GM19193 (cell line): ENCODE data around the gene HBB.

Experiments used
- POLR2A ChIP-seq: IDR thresholded peaks from 4 replicates; pipeline ENCODE4 v1.6.1; 2011; ENCODE audit not compliant: insufficient read depth, insufficient read length; ENCODE audit errors: extremely low read depth

Gene HBB

DNA sequence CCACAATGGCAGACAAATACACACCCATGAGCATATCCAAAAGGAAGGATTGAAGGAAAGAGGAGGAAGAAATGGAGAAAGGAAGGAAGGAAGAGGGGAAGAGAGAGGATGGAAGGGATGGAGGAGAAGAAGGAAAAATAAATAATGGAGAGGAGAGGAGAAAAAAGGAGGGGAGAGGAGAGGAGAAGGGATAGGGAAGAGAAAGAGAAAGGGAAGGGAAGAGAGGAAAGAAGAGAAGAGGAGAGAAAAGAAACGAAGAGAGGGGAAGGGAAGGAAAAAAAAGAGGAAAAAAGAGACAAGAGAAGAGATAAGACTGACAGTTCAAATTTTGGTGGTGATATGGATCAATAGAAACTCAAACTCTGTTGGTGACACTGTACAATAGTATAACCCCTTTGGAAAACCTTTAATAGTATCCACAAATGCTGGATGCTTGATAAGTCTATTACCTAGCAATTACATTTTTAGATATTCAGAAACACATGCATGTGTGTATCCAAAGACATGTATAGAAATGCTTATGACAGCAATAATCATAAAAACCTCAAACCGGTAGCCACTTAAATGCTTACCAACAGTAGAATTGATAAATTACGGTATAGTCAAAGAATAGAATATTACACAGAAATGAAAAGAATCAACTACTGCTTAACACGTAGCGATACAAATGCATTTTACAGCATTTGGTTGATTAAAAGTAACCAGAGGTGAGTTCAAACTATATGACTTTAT is 8.7 kb upstream of the HBB start:
- TF ChIP-seq POLR2A, result no peak

DNA sequence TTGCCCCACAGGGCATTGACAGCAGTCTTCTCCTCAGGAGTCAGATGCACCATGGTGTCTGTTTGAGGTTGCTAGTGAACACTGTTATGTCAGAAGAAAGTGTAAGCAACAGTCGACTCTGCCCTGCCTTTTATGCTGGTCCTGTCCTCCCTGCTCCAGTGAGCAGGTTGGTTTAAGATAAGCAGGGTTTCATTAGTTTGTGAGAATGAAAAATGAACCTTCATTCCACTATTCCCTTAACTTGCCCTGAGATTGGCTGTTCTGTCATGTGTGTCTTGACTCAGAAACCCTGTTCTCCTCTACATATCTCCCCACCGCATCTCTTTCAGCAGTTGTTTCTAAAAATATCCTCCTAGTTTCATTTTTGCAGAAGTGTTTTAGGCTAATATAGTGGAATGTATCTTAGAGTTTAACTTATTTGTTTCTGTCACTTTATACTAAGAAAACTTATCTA is 7.5 kb upstream of the HBB start, which contains the start of gene HBD:
TSS of gene HBD (minus strand) at position 103 of the 454 bp plus-strand sequence. CDS start at position 53, 50 bp downstream.
- TF ChIP-seq POLR2A, result no peak

DNA sequence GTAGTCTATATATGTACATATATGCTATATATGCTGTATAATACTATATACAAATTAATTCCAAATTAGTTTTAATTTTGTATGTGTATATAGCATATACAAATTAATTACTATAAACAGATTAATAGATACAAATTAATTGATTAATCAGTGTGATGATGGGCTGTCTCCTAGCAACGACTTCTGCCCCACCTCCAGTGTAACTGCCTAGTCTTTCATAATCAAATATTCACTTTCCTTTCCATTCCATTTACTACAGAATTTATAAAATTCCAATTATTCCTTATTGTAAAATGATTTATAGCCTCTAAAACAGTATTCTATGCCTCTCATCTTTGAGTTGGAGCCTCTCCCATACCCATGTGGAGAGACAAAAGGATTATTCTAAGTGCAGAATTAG is 6.4 kb upstream of the HBB start:
- no peak for TF ChIP-seq POLR2A

DNA sequence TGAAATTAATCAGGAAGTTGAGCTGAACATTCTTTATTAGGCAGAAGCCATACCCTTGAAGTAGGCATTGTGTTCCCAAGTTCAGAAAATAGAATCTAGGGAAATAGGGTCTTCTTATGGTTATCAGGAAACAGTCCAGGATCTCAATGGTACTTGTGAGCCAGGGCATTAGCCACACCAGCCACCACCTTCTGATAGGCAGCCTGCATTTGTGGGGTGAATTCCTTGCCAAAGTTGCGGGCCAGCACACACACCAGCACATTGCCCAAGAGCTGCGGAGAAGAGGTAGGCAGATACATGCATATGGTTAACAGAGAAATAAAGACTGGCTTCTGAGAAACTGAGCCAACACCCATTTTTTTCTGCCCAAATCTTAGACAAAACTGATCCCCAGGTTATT is 6.0 kb upstream of the HBB start:
- TF ChIP-seq POLR2A, result no peak

DNA sequence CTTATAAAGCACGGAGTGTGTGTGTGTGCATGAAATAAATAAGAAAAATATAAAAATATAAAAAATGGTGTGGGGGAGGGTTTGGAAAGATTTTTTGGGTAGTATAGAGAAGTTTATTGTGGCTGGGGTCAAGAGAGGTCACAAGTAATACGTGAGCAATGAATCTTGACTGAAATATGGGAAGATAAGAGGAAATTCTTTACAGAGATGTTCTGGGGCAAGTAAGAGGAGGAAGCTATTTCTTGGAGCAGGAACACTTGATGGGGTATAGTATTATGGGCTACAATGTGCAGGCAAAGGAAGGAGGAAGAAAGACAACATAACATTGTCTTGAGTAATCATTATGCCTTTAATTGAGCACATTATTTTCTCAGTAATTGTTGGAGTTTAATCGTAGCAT is 5.3 kb upstream of the HBB start:
- no peak for TF ChIP-seq POLR2A

DNA sequence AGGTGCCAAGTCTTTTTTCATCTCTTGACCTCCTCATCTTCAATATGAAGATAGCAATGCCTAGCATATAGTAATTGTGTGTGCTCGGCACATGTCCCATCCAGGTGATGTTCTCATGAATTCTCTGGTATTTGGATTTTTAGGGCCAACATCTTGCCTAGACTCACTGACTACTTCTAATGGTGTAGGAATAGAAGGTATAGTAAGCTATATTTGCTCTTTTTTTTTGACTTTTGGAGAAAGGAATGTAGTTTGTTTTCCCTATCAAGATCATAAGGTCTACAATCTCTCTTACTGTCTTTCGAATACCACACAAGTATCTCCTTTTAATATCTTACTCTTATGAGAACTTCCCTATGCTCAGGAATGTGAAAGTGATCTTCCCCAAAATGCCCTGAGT is 4.2 kb upstream of the HBB start:
- no peak for TF ChIP-seq POLR2A

DNA sequence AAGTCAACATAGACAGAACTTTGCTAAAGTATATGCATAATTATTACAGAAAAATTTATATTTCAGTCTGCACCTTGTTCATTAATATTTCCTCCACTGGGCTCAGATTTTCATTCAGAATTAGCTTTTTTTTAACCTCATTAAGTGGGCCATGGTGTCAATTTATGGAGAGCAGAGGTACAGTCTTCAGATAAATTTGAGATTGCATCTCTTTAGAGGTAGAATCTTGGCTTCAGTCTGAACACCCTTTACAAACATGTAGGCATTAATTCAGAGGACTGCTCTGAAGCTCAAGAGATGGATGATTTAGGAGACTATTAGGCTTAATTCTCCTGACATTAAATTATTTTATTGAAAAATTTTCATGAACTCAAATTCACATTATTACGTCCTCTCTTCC is 3.4 kb upstream of the HBB start:
- TF ChIP-seq POLR2A, result no peak

DNA sequence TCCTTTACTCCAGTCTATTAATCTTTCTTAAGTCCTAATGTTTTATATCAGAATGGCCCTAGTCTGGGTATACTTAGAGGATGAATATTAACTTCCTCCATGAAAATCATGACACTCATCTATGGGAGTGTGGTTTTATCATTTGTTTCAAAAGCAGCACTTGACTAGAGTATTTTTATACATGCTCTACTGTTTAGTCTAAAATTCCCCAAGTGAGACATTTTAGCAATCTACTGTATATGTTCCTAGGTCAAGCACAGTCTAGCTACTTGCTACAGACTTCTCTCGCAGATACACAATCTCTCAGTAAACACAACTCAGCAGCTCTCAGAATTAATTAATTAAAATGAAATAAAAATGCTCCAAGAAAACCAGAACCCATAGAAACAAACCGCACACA is 2.9 kb upstream of the HBB start:
- TF ChIP-seq POLR2A, result no peak

DNA sequence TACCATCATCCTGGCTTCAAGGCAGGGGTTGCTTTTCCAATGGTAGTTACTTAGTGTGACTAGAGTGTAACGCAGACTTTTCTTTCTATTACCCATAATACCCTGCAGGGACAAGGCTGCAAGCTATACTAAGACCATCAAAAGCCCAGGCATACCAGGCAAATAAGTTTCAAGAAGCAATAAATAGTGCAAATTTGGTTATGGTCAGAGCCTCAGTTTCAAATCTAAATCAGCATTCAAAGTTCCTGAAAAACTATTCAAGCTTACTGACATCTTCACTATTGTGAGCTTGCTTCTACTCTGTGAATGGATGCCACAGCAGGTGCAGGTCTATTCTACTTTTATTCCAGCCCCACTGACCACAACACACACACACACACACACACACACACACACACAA is 2.5 kb upstream of the HBB start:
- no peak for TF ChIP-seq POLR2A

DNA sequence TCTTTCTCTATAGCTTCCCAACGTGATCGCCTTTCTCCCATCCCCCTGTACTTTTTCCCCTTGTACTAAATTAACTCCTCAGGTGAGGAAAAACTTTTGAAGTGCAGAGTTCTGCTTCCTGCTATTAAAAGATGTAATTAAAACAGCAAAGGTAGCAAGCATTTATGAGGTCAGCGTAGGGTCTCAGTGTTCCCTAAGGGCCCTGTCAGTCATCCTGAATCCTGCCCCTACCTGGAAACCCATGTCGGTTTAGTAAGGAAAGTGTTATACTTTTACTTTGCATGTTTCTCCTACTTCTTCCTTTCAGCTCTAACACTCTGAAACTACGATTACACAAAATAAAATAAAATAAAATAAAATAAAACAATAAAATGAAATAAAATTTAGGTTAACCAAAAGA is 1.3 kb upstream of the HBB start:
- TF ChIP-seq POLR2A, result no peak

DNA sequence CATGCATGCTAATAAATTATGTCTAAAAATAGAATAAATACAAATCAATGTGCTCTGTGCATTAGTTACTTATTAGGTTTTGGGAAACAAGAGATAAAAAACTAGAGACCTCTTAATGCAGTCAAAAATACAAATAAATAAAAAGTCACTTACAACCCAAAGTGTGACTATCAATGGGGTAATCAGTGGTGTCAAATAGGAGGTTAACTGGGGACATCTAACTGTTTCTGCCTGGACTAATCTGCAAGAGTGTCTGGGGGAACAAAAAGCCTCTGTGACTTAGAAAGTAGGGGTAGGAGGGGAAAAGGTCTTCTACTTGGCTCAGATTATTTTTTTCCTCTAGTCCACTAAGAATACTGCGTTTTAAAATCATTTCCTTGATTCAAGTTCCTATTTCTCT is 810 bp upstream of the HBB start:
- no peak for TF ChIP-seq POLR2A

DNA sequence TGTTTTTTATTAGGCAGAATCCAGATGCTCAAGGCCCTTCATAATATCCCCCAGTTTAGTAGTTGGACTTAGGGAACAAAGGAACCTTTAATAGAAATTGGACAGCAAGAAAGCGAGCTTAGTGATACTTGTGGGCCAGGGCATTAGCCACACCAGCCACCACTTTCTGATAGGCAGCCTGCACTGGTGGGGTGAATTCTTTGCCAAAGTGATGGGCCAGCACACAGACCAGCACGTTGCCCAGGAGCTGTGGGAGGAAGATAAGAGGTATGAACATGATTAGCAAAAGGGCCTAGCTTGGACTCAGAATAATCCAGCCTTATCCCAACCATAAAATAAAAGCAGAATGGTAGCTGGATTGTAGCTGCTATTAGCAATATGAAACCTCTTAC is 1.4 kb downstream of the HBB start:
- no peak for TF ChIP-seq POLR2A

DNA sequence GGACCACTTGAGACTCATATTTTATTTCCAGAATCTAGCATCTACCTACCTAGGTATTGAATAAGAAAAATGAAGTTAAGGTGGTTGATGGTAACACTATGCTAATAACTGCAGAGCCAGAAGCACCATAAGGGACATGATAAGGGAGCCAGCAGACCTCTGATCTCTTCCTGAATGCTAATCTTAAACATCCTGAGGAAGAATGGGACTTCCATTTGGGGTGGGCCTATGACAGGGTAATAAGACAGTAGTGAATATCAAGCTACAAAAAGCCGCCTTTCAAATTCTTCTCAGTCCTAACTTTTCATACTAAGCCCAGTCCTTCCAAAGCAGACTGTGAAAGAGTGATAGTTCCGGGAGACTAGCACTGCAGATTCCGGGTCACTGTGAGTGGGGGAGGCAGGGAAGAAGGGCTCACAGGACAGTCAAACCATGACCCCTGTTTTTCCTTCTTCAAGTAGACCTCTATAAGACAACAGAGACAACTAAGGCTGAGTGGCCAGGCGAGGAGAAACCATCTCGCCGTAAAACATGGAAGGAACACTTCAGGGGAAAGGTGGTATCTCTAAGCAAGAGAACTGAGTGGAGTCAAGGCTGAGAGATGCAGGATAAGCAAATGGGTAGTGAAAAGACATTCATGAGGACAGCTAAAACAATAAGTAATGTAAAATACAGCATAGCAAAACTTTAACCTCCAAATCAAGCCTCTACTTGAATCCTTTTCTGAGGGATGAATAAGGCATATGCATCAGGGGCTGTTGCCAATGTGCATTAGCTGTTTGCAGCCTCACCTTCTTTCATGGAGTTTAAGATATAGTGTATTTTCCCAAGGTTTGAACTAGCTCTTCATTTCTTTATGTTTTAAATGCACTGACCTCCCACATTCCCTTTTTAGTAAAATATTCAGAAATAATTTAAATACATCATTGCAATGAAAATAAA is 2.1 kb downstream of the HBB start:
- TF ChIP-seq POLR2A, result no peak

DNA sequence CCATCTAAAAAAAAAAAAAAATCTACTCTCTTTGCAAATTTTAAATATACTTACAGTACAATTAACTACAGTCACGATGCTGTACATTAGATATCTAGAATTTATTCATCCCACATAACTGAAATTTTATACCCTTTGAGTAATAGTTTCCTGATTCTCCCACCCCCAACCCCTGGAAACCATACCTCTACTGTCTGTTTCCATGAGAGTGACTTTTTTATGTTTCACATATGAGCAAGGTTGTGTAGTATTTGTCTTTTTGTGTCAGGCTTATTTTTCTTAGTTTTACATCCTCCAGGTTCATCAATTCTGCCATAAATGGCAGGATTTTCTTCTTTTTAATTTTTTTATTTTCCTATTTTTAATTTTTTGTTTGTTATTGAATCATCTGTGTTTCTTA is 3.2 kb downstream of the HBB start:
- TF ChIP-seq POLR2A, result no peak

DNA sequence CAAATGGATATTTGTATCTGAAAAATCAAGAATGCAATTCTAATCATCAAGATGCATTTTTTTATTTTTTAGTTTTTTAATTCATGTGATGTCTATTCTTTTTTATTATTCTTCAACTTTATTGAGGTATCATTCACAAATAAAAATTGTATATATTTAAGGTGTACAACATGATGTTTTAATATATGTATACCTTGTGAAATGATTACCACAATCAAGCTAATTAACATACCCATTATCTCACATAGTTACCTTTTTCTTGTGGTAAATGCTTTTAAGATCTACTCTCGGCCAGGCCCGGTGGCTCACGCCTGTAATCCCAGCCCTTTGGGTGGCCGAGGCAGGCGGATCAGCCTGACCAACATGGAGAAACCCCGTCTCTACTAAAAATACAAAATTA is 3.7 kb downstream of the HBB start:
- TF ChIP-seq POLR2A, result no peak

DNA sequence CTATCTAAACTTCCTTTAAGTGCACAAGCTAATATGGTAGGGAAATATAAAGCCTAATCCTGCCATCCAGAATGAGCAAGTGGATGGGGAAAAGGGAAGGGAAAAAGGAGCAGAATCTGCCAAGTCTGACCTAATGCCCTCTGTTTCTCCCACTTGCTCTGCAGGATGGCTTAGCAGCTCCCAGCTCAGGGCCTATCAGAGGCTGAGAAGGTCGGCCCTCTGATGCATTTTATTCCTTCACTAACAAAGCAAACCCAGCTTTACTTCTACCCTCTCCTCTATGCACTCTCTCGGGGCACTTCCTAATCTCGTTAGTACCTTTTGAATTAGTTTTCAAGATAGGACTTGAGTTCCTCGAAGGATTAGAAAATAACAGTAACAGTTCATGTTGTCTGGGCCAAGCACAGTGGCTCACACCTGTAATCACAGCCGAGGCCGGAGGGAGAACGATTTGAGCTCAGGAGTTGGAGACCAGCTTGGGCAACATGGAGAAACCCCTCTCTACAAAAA is 16.4 kb downstream of the HBB start:
- no peak for TF ChIP-seq POLR2A
